Panc1 (cell line): ENCODE data around the gene CDC5L. TPM values are rescaled to one million over a fixed set of nuclear protein-coding genes. Genes with fewer than 3 reads are reported as not detected.

ENCODE experiments used
- ATAC-seq: fragments of 200-7000 bp; cut with Tn5 transposase; 2 replicates; pipeline ENCODE4 v1.9.1; 2020; ENCODE audit warnings: mild to moderate bottlenecking, moderate library complexity
- BruUV-seq: library from RNA; stranded (reverse); fragments of 400-500 nt; replicated peaks from 2 replicates; lab custom pipeline; 2021; lab: Mats Ljungman, UMichigan
- CTCF ChIA-PET: fragments of 300-600 bp; sonication (Branson Sonifier 250); formaldehyde crosslinking; loops from one replicate; lab custom pipeline; 2022; ENCODE audit warnings: antibody characterized with exemption; lab: Charles Lee
- POLR2A ChIA-PET: fragments of 300-600 bp; sonication (Branson Sonifier 250); formaldehyde crosslinking; loops from one replicate; lab custom pipeline; 2022; ENCODE audit warnings: antibody characterized with exemption; lab: Charles Lee
- DNase-seq: peaks from one replicate; pipeline ENCODE4 v3.0.0-alpha.2; 2010; ENCODE audit warnings: low read depth, low spot score
- H3K27ac ChIP-seq: 2 replicates; pipeline ENCODE4 v1.5.1; 2011; ENCODE audit warnings: mild to moderate bottlenecking, low read length, inconsistent platforms
- H3K27me3 ChIP-seq: fragments of 200-500 bp; sonication (Bioruptor generic); 2 replicates; pipeline ENCODE4 v1.6.0; 2014; ENCODE audit warnings: low read length, inconsistent platforms; ENCODE audit not compliant: control insufficient read depth, insufficient read depth
- H3K36me3 ChIP-seq: fragments of 200-500 bp; sonication (Bioruptor generic); 2 replicates; pipeline ENCODE4 v1.5.1; 2014; ENCODE audit warnings: inconsistent platforms, mild to moderate bottlenecking, low read length, moderate library complexity; ENCODE audit not compliant: control insufficient read depth, insufficient read depth
- H3K4me1 ChIP-seq: 2 replicates; pipeline ENCODE4 v1.5.1; 2011; ENCODE audit warnings: inconsistent platforms, mild to moderate bottlenecking, low read length, moderate library complexity; ENCODE audit not compliant: control insufficient read depth, insufficient read depth
- H3K4me3 ChIP-seq, 2 experiments: 2 replicates each; pipeline ENCODE4 v1.5.1; 2011 to 2012; ENCODE audit warnings: low read depth in 2 of 2, low read length in 2 of 2, mild to moderate bottlenecking in 2 of 2, inconsistent platforms in 1 of 2, moderate library complexity in 1 of 2
- H3K9me3 ChIP-seq: fragments of 200-500 bp; sonication (Bioruptor generic); 2 replicates; pipeline ENCODE4 v1.5.1; 2014; ENCODE audit warnings: low read depth, mild to moderate bottlenecking, inconsistent platforms, low read length, moderate library complexity; ENCODE audit not compliant: control insufficient read depth, insufficient read depth
- POLR2AphosphoS5 ChIP-seq: IDR thresholded peaks from 2 replicates; pipeline ENCODE4 v1.6.1; 2012; ENCODE audit warnings: mild to moderate bottlenecking, low read depth, low read length, moderate library complexity
- SIN3A ChIP-seq: IDR thresholded peaks from 2 replicates; pipeline ENCODE4 v1.6.1; 2012; ENCODE audit warnings: low read depth, mild to moderate bottlenecking, low read length, moderate library complexity, borderline replicate concordance; ENCODE audit not compliant: insufficient read depth
- TCF7L2 ChIP-seq: IDR thresholded peaks from 2 replicates; pipeline ENCODE4 v1.6.1; 2011; ENCODE audit warnings: mild to moderate bottlenecking, low read depth, low read length, inconsistent platforms
- in situ Hi-C: cut with HindIII; loops from 2 replicates; pipeline ENCODE4 v1.10.0; 2016; ENCODE audit warnings: low sequenced_read_pairs, low pct_unique_long_range_greater_than_20kb
- intact Hi-C: fragments of 100-400 bp; cut with micrococcal nuclease; formaldehyde crosslinking; loops from one replicate; pipeline ENCODE4 v1.10.0; 2022; ENCODE audit not compliant: unreplicated experiment
- total RNA-seq: library from RNA; stranded (reverse); gene quantifications from one replicate; pipeline ENCODE4 v1.2.1, GENCODE V29; 2021; ENCODE audit not compliant: unreplicated experiment
- TF ChIP-seq, protein P1 (sequence below), 2 experiments: IDR thresholded peaks; 2 replicates each; pipeline ENCODE4 v1.6.1; 2011 to 2012; ENCODE audit warnings: low read depth in 2 of 2, control low read depth in 1 of 2, low read length in 1 of 2, mild to moderate bottlenecking in 1 of 2, moderate library complexity in 1 of 2; ENCODE audit not compliant: insufficient read depth in 1 of 2
- TF ChIP-seq, protein P2 (sequence below): fragments of 450-650 bp; IDR thresholded peaks from 2 replicates; pipeline ENCODE4 v1.5.1; 2017; ENCODE audit warnings: mild to moderate bottlenecking

Gene CDC5L
- total RNA-seq, 1 experiment from 2014 or later: 23.3 TPM

DNA sequence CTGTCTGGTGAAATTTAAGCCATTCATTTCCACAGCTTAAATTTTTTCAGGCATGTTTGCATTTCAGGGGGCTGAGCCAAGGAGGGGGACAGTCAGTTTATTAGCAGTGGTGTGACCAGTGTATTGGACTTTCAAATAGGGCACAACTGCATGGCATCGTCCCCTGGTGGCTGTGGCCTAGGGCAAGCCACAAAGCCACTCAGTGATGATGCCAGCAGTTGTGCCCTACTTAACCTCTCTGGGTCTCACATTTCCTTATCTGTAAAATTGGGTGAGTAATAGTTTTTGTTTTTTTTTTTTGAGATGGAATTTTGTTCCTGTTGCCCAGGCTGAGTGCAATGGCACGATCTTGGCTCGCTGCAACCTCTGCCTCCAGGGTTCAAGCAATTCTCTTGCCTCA is 48.0 kb downstream of the CDC5L start:
- TF ChIP-seq TCF7L2: no peak
- no peak for TF ChIP-seq SIN3A
- TF ChIP-seq, protein P1, sequence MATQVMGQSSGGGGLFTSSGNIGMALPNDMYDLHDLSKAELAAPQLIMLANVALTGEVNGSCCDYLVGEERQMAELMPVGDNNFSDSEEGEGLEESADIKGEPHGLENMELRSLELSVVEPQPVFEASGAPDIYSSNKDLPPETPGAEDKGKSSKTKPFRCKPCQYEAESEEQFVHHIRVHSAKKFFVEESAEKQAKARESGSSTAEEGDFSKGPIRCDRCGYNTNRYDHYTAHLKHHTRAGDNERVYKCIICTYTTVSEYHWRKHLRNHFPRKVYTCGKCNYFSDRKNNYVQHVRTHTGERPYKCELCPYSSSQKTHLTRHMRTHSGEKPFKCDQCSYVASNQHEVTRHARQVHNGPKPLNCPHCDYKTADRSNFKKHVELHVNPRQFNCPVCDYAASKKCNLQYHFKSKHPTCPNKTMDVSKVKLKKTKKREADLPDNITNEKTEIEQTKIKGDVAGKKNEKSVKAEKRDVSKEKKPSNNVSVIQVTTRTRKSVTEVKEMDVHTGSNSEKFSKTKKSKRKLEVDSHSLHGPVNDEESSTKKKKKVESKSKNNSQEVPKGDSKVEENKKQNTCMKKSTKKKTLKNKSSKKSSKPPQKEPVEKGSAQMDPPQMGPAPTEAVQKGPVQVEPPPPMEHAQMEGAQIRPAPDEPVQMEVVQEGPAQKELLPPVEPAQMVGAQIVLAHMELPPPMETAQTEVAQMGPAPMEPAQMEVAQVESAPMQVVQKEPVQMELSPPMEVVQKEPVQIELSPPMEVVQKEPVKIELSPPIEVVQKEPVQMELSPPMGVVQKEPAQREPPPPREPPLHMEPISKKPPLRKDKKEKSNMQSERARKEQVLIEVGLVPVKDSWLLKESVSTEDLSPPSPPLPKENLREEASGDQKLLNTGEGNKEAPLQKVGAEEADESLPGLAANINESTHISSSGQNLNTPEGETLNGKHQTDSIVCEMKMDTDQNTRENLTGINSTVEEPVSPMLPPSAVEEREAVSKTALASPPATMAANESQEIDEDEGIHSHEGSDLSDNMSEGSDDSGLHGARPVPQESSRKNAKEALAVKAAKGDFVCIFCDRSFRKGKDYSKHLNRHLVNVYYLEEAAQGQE (IDR thresholded peaks at IDR 0.05; ENCODE audit: insufficient read depth in 1 of 2, low read depth in 2 of 2, low read length in 1 of 2): no peak
- TF ChIP-seq, protein P2, sequence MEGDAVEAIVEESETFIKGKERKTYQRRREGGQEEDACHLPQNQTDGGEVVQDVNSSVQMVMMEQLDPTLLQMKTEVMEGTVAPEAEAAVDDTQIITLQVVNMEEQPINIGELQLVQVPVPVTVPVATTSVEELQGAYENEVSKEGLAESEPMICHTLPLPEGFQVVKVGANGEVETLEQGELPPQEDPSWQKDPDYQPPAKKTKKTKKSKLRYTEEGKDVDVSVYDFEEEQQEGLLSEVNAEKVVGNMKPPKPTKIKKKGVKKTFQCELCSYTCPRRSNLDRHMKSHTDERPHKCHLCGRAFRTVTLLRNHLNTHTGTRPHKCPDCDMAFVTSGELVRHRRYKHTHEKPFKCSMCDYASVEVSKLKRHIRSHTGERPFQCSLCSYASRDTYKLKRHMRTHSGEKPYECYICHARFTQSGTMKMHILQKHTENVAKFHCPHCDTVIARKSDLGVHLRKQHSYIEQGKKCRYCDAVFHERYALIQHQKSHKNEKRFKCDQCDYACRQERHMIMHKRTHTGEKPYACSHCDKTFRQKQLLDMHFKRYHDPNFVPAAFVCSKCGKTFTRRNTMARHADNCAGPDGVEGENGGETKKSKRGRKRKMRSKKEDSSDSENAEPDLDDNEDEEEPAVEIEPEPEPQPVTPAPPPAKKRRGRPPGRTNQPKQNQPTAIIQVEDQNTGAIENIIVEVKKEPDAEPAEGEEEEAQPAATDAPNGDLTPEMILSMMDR: no peak
- TF ChIP-seq POLR2AphosphoS5: no peak

DNA sequence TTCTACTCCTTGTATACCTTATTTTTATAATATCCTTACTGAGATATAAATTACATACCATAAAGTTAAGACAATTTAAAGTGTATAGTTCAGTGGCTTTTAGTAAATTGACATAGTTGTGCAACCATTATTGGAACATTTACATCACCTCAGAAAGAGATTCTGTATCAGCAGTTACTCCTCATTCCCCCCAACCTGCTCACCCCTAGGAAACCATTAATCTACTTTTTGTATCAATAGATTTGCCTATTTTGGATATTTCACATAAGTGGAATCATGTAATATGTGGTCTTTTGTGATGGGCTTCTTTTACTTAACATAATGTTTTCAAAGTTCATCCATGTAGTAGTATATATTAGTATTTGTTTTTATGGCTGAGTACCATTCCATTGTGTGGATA is 51.3 kb downstream of the CDC5L start:
- in situ Hi-C loops: no loop called here
- H3K4me1 ChIP-seq: no peaks in the 10 kb centered on the region
- BruUV-seq: no TSS peak
- no peaks in the 10 kb centered on the region for H3K27me3 ChIP-seq
- POLR2A ChIA-PET: no interaction called here
- no peak overlapping the region for H3K27ac ChIP-seq
- intact Hi-C loops: no loop called here
- peaks cover 3% of the 10 kb centered on the region; the same call in 1 of the 2 replicates for H3K9me3 ChIP-seq
- no peaks in the 10 kb centered on the region for H3K36me3 ChIP-seq
- CTCF ChIA-PET: no interaction called here
- DNase-seq (no peak), ATAC-seq (no peak)
- no peak overlapping the region for H3K4me3 ChIP-seq
- TF ChIP-seq, protein P2: no peak
- TF ChIP-seq, protein P1 (IDR thresholded peaks at IDR 0.05; ENCODE audit: insufficient read depth in 1 of 2, low read depth in 2 of 2, low read length in 1 of 2): no peak
- no peak for TF ChIP-seq TCF7L2
- no peak for TF ChIP-seq SIN3A
- no peak for TF ChIP-seq POLR2AphosphoS5

More for the DNA sequence above, 48.0 kb downstream of the CDC5L start:
- ChIA-PET CTCF (no interaction called here), POLR2A (no interaction called here)
- no peak overlapping the region for H3K4me3 ChIP-seq
- no TSS peak for BruUV-seq
- H3K36me3 ChIP-seq: peaks cover 17% of the 10 kb centered on the region; the same call in 1 of the 2 replicates
- H3K9me3 ChIP-seq: no peaks in the 10 kb centered on the region
- no peak overlapping the region for H3K27ac ChIP-seq
- intact Hi-C loops (no loop called here), in situ Hi-C loops (no loop called here)
- DNase-seq (no peak), ATAC-seq (no peak)
- no peaks in the 10 kb centered on the region for H3K4me1 ChIP-seq
- no peaks in the 10 kb centered on the region for H3K27me3 ChIP-seq
